Astrocyte (in vitro differentiated cells and primary cell): ENCODE data around the gene CABLES1. TPM values are rescaled to one million over a fixed set of nuclear protein-coding genes. Genes with fewer than 3 reads are reported as not detected.
"Not testable (repeated sequence)": the region's sequence is repeated elsewhere in the genome, so short reads cannot be mapped to it uniquely, and the experiment has no call there.

Source experiments
- DNase-seq: peaks from one replicate; pipeline ENCODE4 v3.0.0-alpha.2; 2010; ENCODE audit warnings: low read depth
- FAIRE-seq: peaks from 2 replicates; lab custom pipeline; 2011; peaks lifted over from hg19 to GRCh38; lab: Jason Lieb, UNC
- H2AFZ ChIP-seq: 2 replicates; pipeline ENCODE4 v1.6.0; 2012; ENCODE audit warnings: low read depth, low read length, inconsistent platforms
- H3K27ac ChIP-seq: 2 replicates; pipeline ENCODE4 v1.5.1; 2011; ENCODE audit warnings: low read depth, low read length, inconsistent platforms
- H3K27me3 ChIP-seq: 2 replicates; pipeline ENCODE4 v1.6.0; 2011; ENCODE audit warnings: low read length, inconsistent platforms; ENCODE audit not compliant: insufficient read depth
- H3K36me3 ChIP-seq: 2 replicates; pipeline ENCODE4 v1.5.1; 2011; ENCODE audit warnings: low read length, inconsistent platforms; ENCODE audit not compliant: insufficient read depth
- H3K4me1 ChIP-seq: 2 replicates; pipeline ENCODE4 v1.5.1; 2011; ENCODE audit warnings: low read length, inconsistent platforms; ENCODE audit not compliant: insufficient read depth
- H3K4me2 ChIP-seq: 2 replicates; pipeline ENCODE4 v1.6.0; 2012; ENCODE audit warnings: low read length, inconsistent platforms
- H3K4me3 ChIP-seq: 2 replicates; pipeline ENCODE4 v1.5.1; 2011; ENCODE audit warnings: low read depth, mild to moderate bottlenecking, low read length, inconsistent platforms; ENCODE audit not compliant: insufficient read depth
- H3K79me2 ChIP-seq: 2 replicates; pipeline ENCODE4 v1.6.0; 2012; ENCODE audit warnings: mild to moderate bottlenecking, low read length, inconsistent platforms; ENCODE audit not compliant: insufficient read depth
- H3K9ac ChIP-seq: 2 replicates; pipeline ENCODE4 v1.6.0; 2012; ENCODE audit warnings: mild to moderate bottlenecking, low read length, inconsistent platforms
- H3K9me3 ChIP-seq: 2 replicates; pipeline ENCODE4 v1.5.1; 2012; ENCODE audit warnings: low read depth, mild to moderate bottlenecking, low read length, inconsistent platforms; ENCODE audit not compliant: insufficient read depth
- H4K20me1 ChIP-seq: 2 replicates; pipeline ENCODE4 v1.6.0; 2012; ENCODE audit warnings: low read length, inconsistent platforms; ENCODE audit not compliant: insufficient read depth
- H3K27ac Mint-ChIP-seq: one replicate; pipeline ENCODE4 v1.8.0; 2021; ENCODE audit warnings: mild to moderate bottlenecking, mixed read lengths; ENCODE audit not compliant: unreplicated experiment
- H3K27me3 Mint-ChIP-seq: one replicate; pipeline ENCODE4 v1.8.0; 2021; ENCODE audit warnings: low read depth, mixed read lengths; ENCODE audit not compliant: unreplicated experiment
- H3K36me3 Mint-ChIP-seq: one replicate; pipeline ENCODE4 v1.8.0; 2021; ENCODE audit warnings: low read depth, mixed read lengths; ENCODE audit not compliant: unreplicated experiment
- H3K4me1 Mint-ChIP-seq: one replicate; pipeline ENCODE4 v1.8.0; 2021; ENCODE audit warnings: low read depth, mixed read lengths; ENCODE audit not compliant: unreplicated experiment
- H3K4me3 Mint-ChIP-seq: one replicate; pipeline ENCODE4 v1.8.0; 2021; ENCODE audit warnings: mild to moderate bottlenecking, moderate library complexity, mixed read lengths; ENCODE audit not compliant: unreplicated experiment
- H3K9me3 Mint-ChIP-seq: one replicate; pipeline ENCODE4 v1.8.0; 2021; ENCODE audit warnings: mild to moderate bottlenecking, mixed read lengths; ENCODE audit not compliant: unreplicated experiment
- CTCF ChIP-seq: IDR thresholded peaks from 2 replicates; pipeline ENCODE4 v1.5.1; 2011; ENCODE audit warnings: low read depth, mild to moderate bottlenecking, inconsistent platforms, low read length, moderate library complexity; ENCODE audit not compliant: insufficient read depth
- EZH2 ChIP-seq: IDR thresholded peaks from 2 replicates; pipeline ENCODE4 v1.6.1; 2012; ENCODE audit warnings: mild to moderate bottlenecking, low read length, inconsistent platforms; ENCODE audit not compliant: insufficient read depth
- total RNA-seq: library from RNA; stranded (reverse); gene quantifications from 2 replicates; pipeline ENCODE4 v1.2.1, GENCODE V29; 2021

The CABLES1 gene
- total RNA-seq, 1 donor from 2014 or later, result 14.5 TPM

- Histone ChIP-seq H4K20me1 (no peaks in the 10 kb centered on the region), H3K79me2 (no peaks in the 10 kb centered on the region), H3K4me1 (peaks cover 22% of the 10 kb centered on the region), H3K4me3 (peak overlapping the region; percentile 18), H3K4me2 (peak overlapping the region; percentile 71), H3K9me3 (no peaks in the 10 kb centered on the region), H2AFZ (no peak overlapping the region), H3K9ac (peak overlapping the region; percentile 71), H3K36me3 (no peaks in the 10 kb centered on the region), H3K27me3 (no peaks in the 10 kb centered on the region), H3K27ac (peak overlapping the region; percentile 84)
- no peaks in the 10 kb centered on the region for H3K27me3 Mint-ChIP-seq
- H3K27ac Mint-ChIP-seq, result peak overlapping the region; percentile 100
- H3K36me3 Mint-ChIP-seq, result no peaks in the 10 kb centered on the region
- TF ChIP-seq EZH2 (no peak), CTCF (no peak)
- peaks cover 26% of the 10 kb centered on the region for H3K4me1 Mint-ChIP-seq
- H3K4me3 Mint-ChIP-seq, result peak overlapping the region; percentile 72
- peak; percentile 59 for FAIRE-seq
- H3K9me3 Mint-ChIP-seq, result no peaks in the 10 kb centered on the region
- peak; percentile 93 for DNase-seq
Observed at GRCh38 chr18:23106575-23106974, 28.7 kb upstream of the CABLES1 start.

GRCh38 chr18:23107718-23108117 is 27.6 kb upstream of the CABLES1 start:
- Mint-ChIP-seq H3K4me3 (peak overlapping the region; percentile 42), H3K36me3 (peaks cover 4% of the 10 kb centered on the region), H3K27ac (peak overlapping the region; percentile 100), H3K4me1 (peaks cover 26% of the 10 kb centered on the region), H3K9me3 (peaks cover 6% of the 10 kb centered on the region), H3K27me3 (no peaks in the 10 kb centered on the region)
- FAIRE-seq (no peak), DNase-seq (no peak)
- Histone ChIP-seq H3K4me2 (peak overlapping the region; percentile 71), H3K36me3 (no peaks in the 10 kb centered on the region), H4K20me1 (no peaks in the 10 kb centered on the region), H3K27ac (peak overlapping the region; percentile 84), H3K9me3 (no peaks in the 10 kb centered on the region), H3K4me1 (peaks cover 22% of the 10 kb centered on the region), H3K79me2 (no peaks in the 10 kb centered on the region), H3K9ac (peak overlapping the region; percentile 48), H3K4me3 (no peak overlapping the region), H3K27me3 (no peaks in the 10 kb centered on the region), H2AFZ (no peak overlapping the region)
- TF ChIP-seq EZH2 (no peak), CTCF (no peak)

GRCh38 chr18:23108496-23108895 is 26.8 kb upstream of the CABLES1 start:
- no peaks in the 10 kb centered on the region for H3K9me3 ChIP-seq
- H3K9ac ChIP-seq, result no peak overlapping the region
- H3K36me3 ChIP-seq, result no peaks in the 10 kb centered on the region
- Mint-ChIP-seq H3K4me3 (no peak overlapping the region), H3K36me3 (peaks cover 4% of the 10 kb centered on the region), H3K27me3 (peaks cover 2% of the 10 kb centered on the region), H3K27ac (no peak overlapping the region), H3K4me1 (peaks cover 26% of the 10 kb centered on the region), H3K9me3 (peaks cover 6% of the 10 kb centered on the region)
- FAIRE-seq (no peak), DNase-seq (no peak)
- peaks cover 22% of the 10 kb centered on the region for H3K4me1 ChIP-seq
- TF ChIP-seq EZH2, result no peak
- no peak for TF ChIP-seq CTCF
- no peak overlapping the region for H3K4me3 ChIP-seq
- no peaks in the 10 kb centered on the region for H4K20me1 ChIP-seq
- H3K27me3 ChIP-seq, result no peaks in the 10 kb centered on the region
- H2AFZ ChIP-seq, result no peak overlapping the region
- H3K4me2 ChIP-seq, result no peak overlapping the region
- H3K27ac ChIP-seq, result no peak overlapping the region
- H3K79me2 ChIP-seq, result no peaks in the 10 kb centered on the region

GRCh38 chr18:23109163-23109562 is 26.1 kb upstream of the CABLES1 start:
- not testable (repeated sequence) for FAIRE-seq, H3K4me3 Mint-ChIP-seq, H3K27me3 ChIP-seq, H3K4me3 ChIP-seq, H3K9me3 Mint-ChIP-seq, H3K9me3 ChIP-seq, H3K27ac ChIP-seq, H3K9ac ChIP-seq, H3K79me2 ChIP-seq, H3K36me3 Mint-ChIP-seq, H2AFZ ChIP-seq, H3K36me3 ChIP-seq, H3K27me3 Mint-ChIP-seq, H4K20me1 ChIP-seq, DNase-seq, H3K4me2 ChIP-seq, H3K27ac Mint-ChIP-seq
- peaks cover 26% of the 10 kb centered on the region for H3K4me1 Mint-ChIP-seq
- H3K4me1 ChIP-seq, result peaks cover 25% of the 10 kb centered on the region
